Fibroblast of pulmonary artery (primary cell): ENCODE results near the gene ISM1.

Source experiments
- DNase-seq: peaks from one replicate; pipeline ENCODE4 v3.0.0-alpha.2; 2010; ENCODE audit warnings: low read depth
- H3K4me3 ChIP-seq: replicated peaks from 2 replicates; pipeline ENCODE4 v1.5.1; 2011; ENCODE audit warnings: low read depth, mild to moderate bottlenecking, control low read depth, low read length, moderate library complexity
- TF ChIP-seq, protein P1 (sequence below): IDR thresholded peaks from 2 replicates; pipeline ENCODE4 v1.5.1; 2011; ENCODE audit warnings: mild to moderate bottlenecking, control low read depth, low read length, inconsistent platforms; ENCODE audit errors: missing control alignments

The ISM1 gene

DNA sequence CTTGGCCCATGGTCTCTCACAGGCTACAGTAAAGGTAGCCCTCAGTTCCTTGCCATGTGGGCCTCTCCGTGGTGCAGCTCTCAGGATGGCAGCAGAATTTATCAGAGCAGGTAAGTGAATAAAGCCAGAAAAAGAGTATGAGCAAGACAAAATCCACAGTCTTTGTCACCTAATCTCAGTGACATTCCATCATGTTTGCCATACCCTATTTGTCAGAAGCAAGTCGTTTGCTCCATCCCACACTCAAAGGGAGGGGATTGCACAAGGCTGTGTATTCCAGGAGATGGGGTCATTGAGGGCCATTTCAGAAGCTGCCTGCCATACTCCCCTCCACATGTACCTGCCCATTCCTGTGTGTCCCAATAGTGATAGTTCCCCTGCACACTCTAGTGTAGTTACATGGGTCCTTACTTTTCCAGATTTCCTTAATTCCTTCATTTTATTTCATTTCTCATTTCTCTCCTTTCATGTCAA is 24.2 kb downstream of the ISM1 start:
- TF ChIP-seq, protein P1, sequence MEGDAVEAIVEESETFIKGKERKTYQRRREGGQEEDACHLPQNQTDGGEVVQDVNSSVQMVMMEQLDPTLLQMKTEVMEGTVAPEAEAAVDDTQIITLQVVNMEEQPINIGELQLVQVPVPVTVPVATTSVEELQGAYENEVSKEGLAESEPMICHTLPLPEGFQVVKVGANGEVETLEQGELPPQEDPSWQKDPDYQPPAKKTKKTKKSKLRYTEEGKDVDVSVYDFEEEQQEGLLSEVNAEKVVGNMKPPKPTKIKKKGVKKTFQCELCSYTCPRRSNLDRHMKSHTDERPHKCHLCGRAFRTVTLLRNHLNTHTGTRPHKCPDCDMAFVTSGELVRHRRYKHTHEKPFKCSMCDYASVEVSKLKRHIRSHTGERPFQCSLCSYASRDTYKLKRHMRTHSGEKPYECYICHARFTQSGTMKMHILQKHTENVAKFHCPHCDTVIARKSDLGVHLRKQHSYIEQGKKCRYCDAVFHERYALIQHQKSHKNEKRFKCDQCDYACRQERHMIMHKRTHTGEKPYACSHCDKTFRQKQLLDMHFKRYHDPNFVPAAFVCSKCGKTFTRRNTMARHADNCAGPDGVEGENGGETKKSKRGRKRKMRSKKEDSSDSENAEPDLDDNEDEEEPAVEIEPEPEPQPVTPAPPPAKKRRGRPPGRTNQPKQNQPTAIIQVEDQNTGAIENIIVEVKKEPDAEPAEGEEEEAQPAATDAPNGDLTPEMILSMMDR, result no peak
- no peak overlapping the region for H3K4me3 ChIP-seq
- DNase-seq, result no peak

DNA sequence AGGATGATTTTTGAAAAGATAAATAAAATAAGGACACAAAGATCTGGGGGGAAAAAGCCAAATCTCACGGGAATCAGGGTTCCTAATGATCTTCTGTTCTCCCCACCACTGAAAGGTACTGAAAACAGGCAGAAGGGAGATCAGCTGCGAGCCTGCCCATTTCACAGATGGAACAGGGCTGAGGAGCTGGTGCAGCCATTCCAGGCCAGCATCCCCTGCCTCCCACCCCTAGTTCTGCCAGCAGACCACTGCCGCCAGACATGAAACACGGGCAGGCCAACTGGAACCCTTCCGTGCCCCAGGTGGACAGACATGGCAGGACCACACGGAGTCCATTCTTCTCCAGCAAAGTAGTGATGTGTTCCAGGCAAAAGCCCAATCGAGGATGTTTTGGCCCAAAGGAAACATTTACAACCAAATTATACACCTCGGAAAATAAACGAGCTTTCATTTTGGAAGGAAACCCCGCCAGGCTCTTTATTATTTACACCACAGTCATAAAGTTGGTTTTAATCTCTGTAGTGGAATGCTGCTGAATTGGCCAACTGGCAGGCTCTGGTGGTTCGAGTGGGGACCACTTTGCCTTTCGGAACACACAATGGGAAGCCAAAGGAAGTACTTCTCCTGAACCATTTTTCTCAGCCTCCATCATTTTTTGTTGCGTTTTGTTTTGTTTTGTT is 28.2 kb downstream of the ISM1 start:
- H3K4me3 ChIP-seq, result no peak overlapping the region
- no peak for DNase-seq
- TF ChIP-seq, protein P1, result no peak

GRCh38 chr20:13249798-13250170 is 28.7 kb downstream of the ISM1 start:
- DNase-seq, result no peak
- H3K4me3 ChIP-seq, result no peak overlapping the region
- TF ChIP-seq, protein P1, result no peak

- TF ChIP-seq, protein P1, result no peak
- H3K4me3 ChIP-seq, result no peak overlapping the region
- no peak for DNase-seq
Measured at GRCh38 chr20:13250251-13250650, 29.2 kb downstream of the ISM1 start.

DNA sequence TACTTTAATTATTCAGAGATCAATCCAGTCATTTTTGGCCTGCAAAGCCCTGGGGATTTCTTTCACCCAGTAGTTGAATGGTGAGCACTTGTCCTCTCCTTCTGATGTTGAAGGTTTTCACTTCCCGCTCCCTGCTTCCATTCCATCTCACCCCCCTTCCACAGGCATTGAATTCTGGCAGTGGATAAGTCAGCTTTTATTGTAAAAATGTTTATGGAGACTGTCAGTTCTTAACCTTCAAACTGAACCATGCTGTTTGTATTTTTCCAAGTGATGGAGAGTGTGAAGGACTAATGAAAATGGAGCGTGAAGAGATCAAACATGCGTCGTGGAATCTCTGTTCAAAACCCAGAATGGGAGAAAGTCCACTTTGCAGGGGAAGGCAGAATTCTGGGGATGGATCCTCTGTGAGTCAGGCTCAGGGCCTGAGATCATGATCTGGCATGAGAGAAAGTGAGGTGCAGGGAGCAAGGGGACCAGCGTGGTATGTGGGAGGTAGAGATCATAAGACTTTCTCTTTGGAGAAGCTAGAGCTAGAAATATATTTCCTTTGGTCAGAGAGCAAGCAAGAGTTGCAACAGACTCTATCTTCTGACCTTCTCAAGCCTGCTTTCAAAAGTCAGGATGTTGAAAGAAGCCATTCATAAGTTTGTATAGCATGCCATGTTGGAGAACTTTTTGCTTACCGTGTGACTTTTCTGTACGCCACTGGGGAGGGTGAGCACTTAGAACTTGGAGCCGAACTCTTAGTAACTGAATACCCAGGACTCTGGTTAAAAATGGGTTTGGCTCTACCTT is 30.2 kb downstream of the ISM1 start:
- no peak overlapping the region for H3K4me3 ChIP-seq
- DNase-seq, result no peak
- TF ChIP-seq, protein P1, result no peak

DNA sequence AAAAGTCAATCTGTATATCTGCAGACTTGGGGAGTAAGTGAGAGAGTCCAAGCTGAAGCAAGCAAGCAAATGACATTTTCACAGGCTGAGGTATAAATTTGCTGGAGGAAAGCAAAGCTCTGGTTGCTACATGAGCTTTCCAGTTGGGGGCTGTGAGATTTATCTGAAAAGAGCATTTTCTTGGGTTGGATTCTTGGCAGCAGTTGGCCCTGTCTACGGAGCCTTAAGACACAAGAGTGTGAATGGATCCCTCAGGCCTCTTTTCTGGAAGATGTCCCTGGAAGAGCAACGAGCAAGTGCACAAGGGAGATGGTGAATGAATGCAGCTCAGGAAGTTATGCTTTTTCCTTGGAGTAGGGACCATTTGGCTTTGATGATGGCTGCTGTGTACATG is 30.8 kb downstream of the ISM1 start:
- no peak overlapping the region for H3K4me3 ChIP-seq
- TF ChIP-seq, protein P1, result no peak
- no peak for DNase-seq
